DND-41 (cell line): ENCODE results near the gene FBXW11.

ENCODE experiments used
- CTCF ChIP-seq: IDR thresholded peaks from 2 replicates; pipeline ENCODE4 v1.5.1; 2012; ENCODE audit warnings: borderline replicate concordance, low read length, moderate library complexity, mild to moderate bottlenecking; ENCODE audit not compliant: poor library complexity, severe bottlenecking; ENCODE audit errors: extremely low read depth
- EZH2 ChIP-seq: IDR thresholded peaks from 3 replicates; pipeline ENCODE4 v1.6.1; 2012; ENCODE audit warnings: borderline replicate concordance, low read depth, mild to moderate bottlenecking, moderate library complexity, low read length, inconsistent platforms; ENCODE audit not compliant: severe bottlenecking

- TF ChIP-seq CTCF (no peak), EZH2 (no peak)
These were observed 45.3 kb downstream of the FBXW11 start for GRCh38 chr5:171961117-171961516.
